ENCODE measurements around the gene DIRAS3. TPM values are rescaled to one million over a fixed set of nuclear protein-coding genes. Genes with fewer than 3 reads are reported as not detected.

The DIRAS3 gene
- total RNA-seq, 1 donor from 2014 or later, result 1.3 TPM

DNA sequence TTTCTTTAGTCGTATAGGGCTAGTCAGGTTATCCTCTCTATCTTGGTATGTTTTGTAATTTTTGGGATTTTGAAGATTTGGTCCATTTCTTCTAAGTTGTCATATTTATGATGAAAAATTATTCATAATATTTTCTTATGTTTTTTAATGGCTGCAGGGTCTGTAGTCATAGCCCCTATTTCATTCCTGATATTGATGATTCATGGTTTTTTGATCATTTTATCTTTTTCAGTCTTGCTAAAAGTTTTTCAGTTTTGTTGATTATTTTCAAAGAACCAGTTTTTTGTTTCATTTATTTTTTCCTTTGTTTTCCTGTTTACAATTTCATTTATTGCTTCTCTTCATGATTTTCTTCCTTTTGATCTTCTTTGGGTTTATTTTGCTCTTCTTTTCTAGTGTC, 50.2 kb downstream of the DIRAS3 start:
- Mint-ChIP-seq H3K9me3 (peaks cover 30% of the 10 kb centered on the region), H3K4me3 (no peak overlapping the region), H3K4me1 (no peaks in the 10 kb centered on the region), H3K36me3 (no peaks in the 10 kb centered on the region), H3K27me3 (ENCODE audit: insufficient read depth, low read depth) (no peaks in the 10 kb centered on the region), H3K27ac (no peak overlapping the region)
- Histone ChIP-seq H3K9me3 (ENCODE audit: low read depth) (no peaks in the 10 kb centered on the region), H3K27me3 (no peaks in the 10 kb centered on the region), H3K4me3 (no peak overlapping the region), H3F3A (ENCODE audit: low read depth) (no peaks in the 10 kb centered on the region), H3K79me2 (ENCODE audit: low read depth) (no peaks in the 10 kb centered on the region), H3K36me3 (no peaks in the 10 kb centered on the region), H3K27ac (no peak overlapping the region), H3K9ac (no peak overlapping the region), H4K20me1 (ENCODE audit: low read depth) (no peaks in the 10 kb centered on the region), H2AFZ (replicated peaks) (no peak overlapping the region), H3K4me2 (no peak overlapping the region), H3K4me1 (no peaks in the 10 kb centered on the region)
- no peak for DNase-seq (ENCODE audit: low spot score)
- TF ChIP-seq CTCF (IDR thresholded peaks at IDR 0.05), result no peak
- TF ChIP-seq EZH2 (IDR thresholded peaks at IDR 0.05), result no peak
- no peak for TF ChIP-seq EZH2phosphoT487 (IDR thresholded peaks at IDR 0.05)

GRCh38 chr1:67997746-67998145, 52.7 kb downstream of the DIRAS3 start:
- Histone ChIP-seq H3K27ac (no peak overlapping the region), H3K27me3 (no peaks in the 10 kb centered on the region), H4K20me1 (ENCODE audit: low read depth) (no peaks in the 10 kb centered on the region), H3K4me1 (no peaks in the 10 kb centered on the region), H3K4me3 (no peak overlapping the region), H3K9me3 (ENCODE audit: low read depth) (peaks cover 7% of the 10 kb centered on the region), H3K4me2 (no peak overlapping the region), H2AFZ (replicated peaks) (no peak overlapping the region), H3K79me2 (ENCODE audit: low read depth) (no peaks in the 10 kb centered on the region), H3F3A (ENCODE audit: low read depth) (no peaks in the 10 kb centered on the region), H3K36me3 (no peaks in the 10 kb centered on the region), H3K9ac (no peak overlapping the region)
- Mint-ChIP-seq H3K4me1 (no peaks in the 10 kb centered on the region), H3K27ac (no peak overlapping the region), H3K27me3 (ENCODE audit: insufficient read depth, low read depth) (no peaks in the 10 kb centered on the region), H3K4me3 (no peak overlapping the region), H3K36me3 (no peaks in the 10 kb centered on the region), H3K9me3 (peaks cover 37% of the 10 kb centered on the region)
- DNase-seq (ENCODE audit: low spot score), result no peak
- TF ChIP-seq EZH2 (IDR thresholded peaks at IDR 0.05), result no peak
- no peak for TF ChIP-seq EZH2phosphoT487 (IDR thresholded peaks at IDR 0.05)
- TF ChIP-seq CTCF (IDR thresholded peaks at IDR 0.05), result no peak

Other genes starting within 250 kb of the DIRAS3 start
- gene GNG12, start 217.2 kb downstream of the DIRAS3 start, total RNA-seq (ENCODE audit: low replicate concordance), result 30.3 and 44.5 TPM in 2 replicates
- gene WLS, start 181.9 kb upstream of the DIRAS3 start, total RNA-seq (ENCODE audit: low replicate concordance), result 187 and 259 TPM in 2 replicates

Measured in neural progenitor cell (in vitro differentiated cells).